ENCODE measurements around the gene PLA2G2F. TPM values are rescaled to one million over a fixed set of nuclear protein-coding genes. Genes with fewer than 3 reads are reported as not detected.

PLA2G2F gene
- total RNA-seq, 4 donors from 2014 or later, result 0.07 TPM; not detected in 3

DNA sequence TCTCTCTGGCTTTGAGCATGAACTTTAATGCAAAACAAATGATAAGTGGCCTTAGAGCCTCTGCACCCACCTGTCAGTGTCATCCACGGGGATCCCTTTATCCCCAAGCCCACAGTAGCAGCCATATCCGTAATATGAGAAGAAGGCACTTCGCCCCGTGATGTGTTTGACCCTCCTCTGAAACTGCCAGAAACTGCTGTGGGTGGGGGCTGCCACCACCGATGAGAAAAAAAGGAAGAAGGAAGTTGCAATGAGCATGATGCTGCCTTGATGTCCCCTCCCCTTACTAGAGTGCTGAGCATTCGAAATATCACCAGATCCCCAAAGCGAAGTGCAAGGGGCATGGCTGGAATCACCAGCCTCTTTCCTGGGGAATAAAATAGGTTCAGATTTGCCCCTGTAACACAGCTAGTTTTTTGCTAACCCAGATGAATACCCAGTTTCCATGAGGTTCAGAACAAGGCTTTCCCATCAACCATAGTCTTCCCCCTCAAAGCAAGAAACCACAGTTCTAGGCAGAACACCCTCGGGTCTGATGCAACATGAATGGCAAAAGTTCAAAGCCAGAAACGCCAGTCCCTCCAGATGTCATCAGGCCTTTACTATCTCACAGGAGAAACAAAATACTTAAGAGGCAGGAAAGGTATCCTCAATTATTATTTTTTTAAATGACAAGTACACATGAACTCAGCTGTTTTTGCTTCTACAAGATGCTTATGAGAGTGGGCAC is 36.0 kb downstream of the PLA2G2F start:
- Histone ChIP-seq H3K36me3 (no peaks in the 10 kb centered on the region), H3K4me1 (no peaks in the 10 kb centered on the region), H3K9me3 (no peaks in the 10 kb centered on the region), H3K4me3 (no peak overlapping the region), H3K27ac (no peak overlapping the region), H3K27me3 (no peaks in the 10 kb centered on the region)
- intact Hi-C loops (cut with DNase I; ENCODE audit: low total_unique reads), result no loop called here
- DNase-seq, result no peak
- TF ChIP-seq CTCF (IDR thresholded peaks at IDR 0.05) (no peak), POLR2A (IDR thresholded peaks at IDR 0.05) (no peak)

DNA sequence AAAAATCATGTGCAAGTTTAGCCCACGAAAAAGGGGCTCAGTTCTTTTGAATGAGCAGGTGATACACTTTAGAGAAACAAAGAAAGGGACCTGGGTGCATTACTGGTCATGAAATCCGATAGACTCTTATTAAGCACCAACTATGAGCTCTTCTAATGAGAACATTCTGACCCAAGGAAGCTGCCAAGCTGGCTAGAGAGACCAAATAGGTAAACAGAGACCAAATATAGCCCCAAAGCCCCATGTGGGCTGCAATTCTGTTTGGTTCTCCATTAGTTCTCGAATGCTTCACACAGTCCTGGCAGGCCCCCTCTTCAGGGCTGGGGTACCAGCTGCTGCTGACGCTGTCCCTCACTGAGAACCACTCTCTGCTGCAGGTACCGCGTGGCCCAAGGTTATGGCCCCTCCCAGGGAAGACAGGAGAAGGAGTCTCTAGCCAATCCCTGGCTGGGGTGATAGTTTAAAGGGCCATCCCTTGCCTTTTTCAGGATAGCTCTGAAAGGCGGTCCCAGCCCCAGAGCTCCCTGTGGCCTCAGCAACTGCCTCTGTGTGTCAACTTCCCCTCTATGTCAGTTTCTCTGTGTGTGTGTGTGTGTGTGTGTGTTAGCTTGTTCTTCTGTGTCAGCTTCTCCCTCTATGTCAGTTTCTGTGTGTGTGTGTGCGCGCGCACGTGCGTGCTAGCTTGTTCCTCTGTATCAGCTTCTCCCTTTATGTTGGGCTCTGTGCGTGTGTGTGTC is 39.7 kb downstream of the PLA2G2F start:
- Histone ChIP-seq H3K27me3 (no peaks in the 10 kb centered on the region), H3K27ac (no peak overlapping the region), H3K9me3 (no peaks in the 10 kb centered on the region), H3K4me3 (no peak overlapping the region), H3K36me3 (no peaks in the 10 kb centered on the region), H3K4me1 (no peaks in the 10 kb centered on the region)
- intact Hi-C loops (cut with DNase I; ENCODE audit: low total_unique reads), result no loop called here
- no peak for DNase-seq
- TF ChIP-seq CTCF (IDR thresholded peaks at IDR 0.05) (no peak), POLR2A (IDR thresholded peaks at IDR 0.05) (no peak)

- H3K36me3 ChIP-seq, result no peaks in the 10 kb centered on the region
- H3K4me1 ChIP-seq, result no peaks in the 10 kb centered on the region
- H3K4me3 ChIP-seq, result no peak overlapping the region
- H3K27me3 ChIP-seq, result no peaks in the 10 kb centered on the region
- intact Hi-C loops (cut with DNase I; ENCODE audit: low total_unique reads), result no loop called here
- DNase-seq, result no peak
- TF ChIP-seq POLR2A (IDR thresholded peaks at IDR 0.05), result no peak
- no peak for TF ChIP-seq CTCF (IDR thresholded peaks at IDR 0.05)
- no peaks in the 10 kb centered on the region for H3K9me3 ChIP-seq
- H3K27ac ChIP-seq, result no peak overlapping the region
Observed at GRCh38 chr1:20179371-20180128, 40.4 kb downstream of the PLA2G2F start.

GRCh38 chr1:20180129-20180843 is 41.2 kb downstream of the PLA2G2F start:
- no peaks in the 10 kb centered on the region for H3K4me1 ChIP-seq
- intact Hi-C loops (cut with DNase I; ENCODE audit: low total_unique reads), result no loop called here

More at GRCh38 chr1:20180129-20180843, 41.2 kb downstream of the PLA2G2F start:
- Histone ChIP-seq H3K36me3 (no peaks in the 10 kb centered on the region), H3K27ac (no peak overlapping the region), H3K4me3 (no peak overlapping the region), H3K27me3 (no peaks in the 10 kb centered on the region), H3K9me3 (no peaks in the 10 kb centered on the region)
- DNase-seq, result no peak
- TF ChIP-seq POLR2A (IDR thresholded peaks at IDR 0.05), result no peak
- no peak for TF ChIP-seq CTCF (IDR thresholded peaks at IDR 0.05)

All from uterus (tissue), 4 donors.